DOHH2 (cell line): Measurements from ENCODE around the gene MINK1.

Experiments used
- H3F3A ChIP-seq: fragments of 200-600 bp; sonication (generic), shearing (Covaris generic); 2 replicates; pipeline ENCODE4 v1.6.0; 2016; ENCODE audit warnings: antibody characterized with exemption, mild to moderate bottlenecking; ENCODE audit not compliant: control insufficient read depth, insufficient read depth
- H3K27ac ChIP-seq: fragments of 200-600 bp; sonication (generic); 2 replicates; pipeline ENCODE4 v1.5.1; 2014; ENCODE audit warnings: low read depth, mild to moderate bottlenecking, low read length, moderate library complexity
- H3K27me3 ChIP-seq: fragments of 200-600 bp; sonication (generic); 2 replicates; pipeline ENCODE4 v1.6.1; 2014; ENCODE audit warnings: mild to moderate bottlenecking, low read length, mixed read lengths; ENCODE audit not compliant: control insufficient read depth
- H3K36me3 ChIP-seq: fragments of 200-600 bp; sonication (generic); 2 replicates; pipeline ENCODE4 v1.6.1; 2014; ENCODE audit warnings: mild to moderate bottlenecking, low read length, moderate library complexity, mixed read lengths; ENCODE audit not compliant: control insufficient read depth
- H3K4me1 ChIP-seq: fragments of 200-600 bp; sonication (generic); 2 replicates; pipeline ENCODE4 v1.6.1; 2014; ENCODE audit warnings: mild to moderate bottlenecking, low read length, mixed read lengths; ENCODE audit not compliant: control insufficient read depth
- H3K4me2 ChIP-seq: fragments of 200-600 bp; sonication (generic); 2 replicates; pipeline ENCODE4 v1.6.0; 2014; ENCODE audit warnings: mild to moderate bottlenecking, low read length, moderate library complexity
- H3K4me3 ChIP-seq: fragments of 200-600 bp; sonication (generic); 2 replicates; pipeline ENCODE4 v1.5.1; 2014; ENCODE audit warnings: mild to moderate bottlenecking, low read length, mixed read lengths
- H3K79me2 ChIP-seq: fragments of 200-600 bp; sonication (generic); 2 replicates; pipeline ENCODE4 v1.6.1; 2014; ENCODE audit warnings: mild to moderate bottlenecking, low read length, mixed read lengths; ENCODE audit not compliant: control insufficient read depth
- H3K9me2 ChIP-seq: fragments of 200-600 bp; sonication (generic); replicated peaks from 2 replicates; pipeline ENCODE4 v1.6.1; 2014; ENCODE audit warnings: mild to moderate bottlenecking, low read length, mixed read lengths; ENCODE audit not compliant: control insufficient read depth
- H3K9me3 ChIP-seq: fragments of 200-600 bp; sonication (generic); 2 replicates; pipeline ENCODE4 v1.6.1; 2014; ENCODE audit warnings: antibody characterized with exemption, low read length, mixed read lengths; ENCODE audit not compliant: control insufficient read depth, insufficient read depth
- H4K20me1 ChIP-seq: fragments of 200-600 bp; sonication (generic); 2 replicates; pipeline ENCODE4 v1.6.0; 2014; ENCODE audit warnings: low read depth, mild to moderate bottlenecking, antibody characterized with exemption, low read length, moderate library complexity; ENCODE audit not compliant: control insufficient read depth, insufficient read depth
- EZH2phosphoT487 ChIP-seq: fragments of 200-600 bp; sonication (generic); IDR thresholded peaks from 2 replicates; pipeline ENCODE4 v1.6.1; 2017; ENCODE audit warnings: borderline replicate concordance, mild to moderate bottlenecking, antibody characterized with exemption, low read length, moderate library complexity, mixed read lengths
- TF ChIP-seq, protein P1 (sequence below): fragments of 200-600 bp; sonication (generic); IDR thresholded peaks from one replicate; pipeline ENCODE4 v1.5.1; 2014; ENCODE audit warnings: antibody characterized with exemption, mild to moderate bottlenecking, low read depth, low read length; ENCODE audit not compliant: poor library complexity, severe bottlenecking

Gene MINK1

GRCh38 chr17:4834681-4835020 lies 1.5 kb downstream of the MINK1 start:
- Histone ChIP-seq H4K20me1 (peaks cover 15% of the 10 kb centered on the region), H3K27me3 (no peaks in the 10 kb centered on the region), H3K27ac (no peak overlapping the region), H3K4me3 (peak overlapping the region; percentile 88), H3K36me3 (peaks cover 5% of the 10 kb centered on the region; the same call in 1 of the 2 replicates), H3K9me2 (no peaks in the 10 kb centered on the region), H3K79me2 (peaks cover 60% of the 10 kb centered on the region), H3K4me1 (peaks cover 24% of the 10 kb centered on the region), H3K9me3 (no peaks in the 10 kb centered on the region), H3K4me2 (peak overlapping the region; percentile 96), H3F3A (no peaks in the 10 kb centered on the region)
- TF ChIP-seq, protein P1, sequence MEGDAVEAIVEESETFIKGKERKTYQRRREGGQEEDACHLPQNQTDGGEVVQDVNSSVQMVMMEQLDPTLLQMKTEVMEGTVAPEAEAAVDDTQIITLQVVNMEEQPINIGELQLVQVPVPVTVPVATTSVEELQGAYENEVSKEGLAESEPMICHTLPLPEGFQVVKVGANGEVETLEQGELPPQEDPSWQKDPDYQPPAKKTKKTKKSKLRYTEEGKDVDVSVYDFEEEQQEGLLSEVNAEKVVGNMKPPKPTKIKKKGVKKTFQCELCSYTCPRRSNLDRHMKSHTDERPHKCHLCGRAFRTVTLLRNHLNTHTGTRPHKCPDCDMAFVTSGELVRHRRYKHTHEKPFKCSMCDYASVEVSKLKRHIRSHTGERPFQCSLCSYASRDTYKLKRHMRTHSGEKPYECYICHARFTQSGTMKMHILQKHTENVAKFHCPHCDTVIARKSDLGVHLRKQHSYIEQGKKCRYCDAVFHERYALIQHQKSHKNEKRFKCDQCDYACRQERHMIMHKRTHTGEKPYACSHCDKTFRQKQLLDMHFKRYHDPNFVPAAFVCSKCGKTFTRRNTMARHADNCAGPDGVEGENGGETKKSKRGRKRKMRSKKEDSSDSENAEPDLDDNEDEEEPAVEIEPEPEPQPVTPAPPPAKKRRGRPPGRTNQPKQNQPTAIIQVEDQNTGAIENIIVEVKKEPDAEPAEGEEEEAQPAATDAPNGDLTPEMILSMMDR: no peak

DNA sequence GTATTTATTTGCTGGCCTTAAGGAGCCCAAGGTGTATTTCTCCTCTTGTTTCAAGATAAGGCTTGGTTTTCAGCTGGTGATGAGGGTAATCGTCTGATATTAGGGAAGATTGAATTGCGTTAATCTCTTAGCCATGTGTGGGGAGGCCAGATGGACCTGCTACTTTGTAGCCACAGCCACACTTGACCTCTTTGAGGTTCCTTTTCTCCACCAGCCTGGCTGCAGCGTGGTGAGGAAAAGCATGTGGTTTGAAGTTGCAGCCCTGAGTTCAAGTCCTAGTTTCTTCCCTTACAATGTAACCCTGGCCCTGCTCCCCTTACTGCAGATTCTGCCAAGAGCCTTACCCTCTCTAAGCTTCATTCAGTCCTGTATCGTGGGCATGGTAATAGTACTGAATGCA lies 3.1 kb downstream of the MINK1 start:
- no peaks in the 10 kb centered on the region for H3K27me3 ChIP-seq
- peaks cover 5% of the 10 kb centered on the region; the same call in 1 of the 2 replicates for H3K36me3 ChIP-seq
- H3K9me3 ChIP-seq: no peaks in the 10 kb centered on the region
- peaks cover 24% of the 10 kb centered on the region for H3K4me1 ChIP-seq
- TF ChIP-seq, protein P1: no peak
- no peak for TF ChIP-seq EZH2phosphoT487
- H3F3A ChIP-seq: no peaks in the 10 kb centered on the region
- H3K9me2 ChIP-seq: no peaks in the 10 kb centered on the region
- H4K20me1 ChIP-seq: peaks cover 15% of the 10 kb centered on the region
- H3K4me3 ChIP-seq: no peak overlapping the region
- H3K4me2 ChIP-seq: peak overlapping the region; percentile 96; the same call in 1 of the 2 replicates
- no peak overlapping the region for H3K27ac ChIP-seq
- peaks cover 75% of the 10 kb centered on the region for H3K79me2 ChIP-seq

DNA sequence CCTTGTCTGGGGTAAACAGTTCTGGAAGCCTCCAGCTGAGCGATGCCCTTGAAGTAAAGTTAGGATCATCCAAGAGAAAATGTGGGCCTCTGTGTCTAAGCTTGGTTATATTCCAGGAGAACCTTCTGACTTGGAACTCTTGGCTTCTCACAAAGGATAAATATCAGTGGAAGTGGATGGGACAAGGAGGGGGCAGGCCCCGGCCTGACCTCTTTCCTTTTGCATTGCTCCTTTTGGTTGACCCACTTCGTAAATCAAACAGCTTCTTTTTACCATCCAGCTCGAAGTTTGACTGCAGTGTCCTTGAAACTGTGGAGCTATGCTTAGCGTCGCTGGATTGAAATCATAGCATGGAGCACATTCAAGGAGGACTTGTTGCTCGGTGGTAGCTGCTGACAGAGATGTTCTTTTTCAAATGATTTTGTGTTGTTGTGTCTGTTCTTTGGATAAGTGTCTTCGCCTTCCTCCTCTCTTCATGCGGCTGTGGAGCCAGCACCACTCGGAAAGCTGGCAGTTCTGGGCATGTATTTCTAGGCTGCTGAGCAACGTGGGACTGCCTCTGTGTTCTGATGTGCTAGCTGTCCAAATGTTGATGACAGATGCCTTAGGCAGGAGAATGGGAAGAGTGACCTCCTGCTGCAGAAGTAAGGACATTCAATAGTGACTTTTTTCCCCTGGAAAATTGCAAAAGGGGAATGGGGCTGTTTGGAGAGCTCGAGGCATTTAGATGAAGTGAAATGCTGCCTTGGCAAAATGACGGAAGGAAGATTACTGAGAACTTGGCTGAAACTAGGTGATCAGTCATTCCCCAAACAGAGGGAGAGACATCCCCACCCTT lies 4.5 kb downstream of the MINK1 start:
- TF ChIP-seq, protein P1: no peak
- no peak for TF ChIP-seq EZH2phosphoT487
- Histone ChIP-seq H3K36me3 (peaks cover 5% of the 10 kb centered on the region; the same call in 1 of the 2 replicates), H3K79me2 (peaks cover 88% of the 10 kb centered on the region), H3K9me2 (no peaks in the 10 kb centered on the region), H3K4me2 (no peak overlapping the region), H3K27me3 (no peaks in the 10 kb centered on the region), H3K9me3 (no peaks in the 10 kb centered on the region), H3K27ac (no peak overlapping the region), H4K20me1 (peaks cover 15% of the 10 kb centered on the region), H3F3A (no peaks in the 10 kb centered on the region), H3K4me3 (no peak overlapping the region), H3K4me1 (peaks cover 24% of the 10 kb centered on the region)
